HepG2 (cell line): Measurements from ENCODE around the gene IQCK. TPM values are rescaled to one million over a fixed set of nuclear protein-coding genes. Genes with fewer than 3 reads are reported as not detected.

Experiments used
- ATF4 ChIP-seq, 2 experiments: fragments of 450-650 bp in 1 of 2; sonication (generic) in 1 of 2; formaldehyde crosslinking; IDR thresholded peaks; 2 replicates each; pipeline versions ENCODE4 v1.5.0 to v1.8.0; 2020 to 2022; ENCODE audit warnings: mild to moderate bottlenecking in 1 of 2, missing genetic modification reagents in 1 of 2
- FOSL2 ChIP-seq: sonication (generic); formaldehyde crosslinking; IDR thresholded peaks from 2 replicates; pipeline ENCODE4 v1.4.0; 2020; ENCODE audit warnings: missing genetic modification reagents
- FOXP4 ChIP-seq: sonication (generic); formaldehyde crosslinking; IDR thresholded peaks from 2 replicates; pipeline ENCODE4 v1.4.0; 2020; ENCODE audit warnings: missing genetic modification reagents
- JUNB ChIP-seq: sonication (generic); formaldehyde crosslinking; IDR thresholded peaks from 2 replicates; pipeline ENCODE4 v1.8.0; 2022; ENCODE audit warnings: missing genetic modification reagents, mild to moderate bottlenecking, borderline replicate concordance
- ZFP41 ChIP-seq: sonication (generic); formaldehyde crosslinking; IDR thresholded peaks from 2 replicates; pipeline ENCODE4 v1.4.0; 2020; ENCODE audit warnings: mild to moderate bottlenecking, missing genetic modification reagents, borderline replicate concordance
- ZNF367 ChIP-seq: sonication (generic); formaldehyde crosslinking; IDR thresholded peaks from 2 replicates; pipeline ENCODE4 v1.4.0; 2020; ENCODE audit warnings: missing genetic modification reagents, borderline replicate concordance
- polyA plus RNA-seq, 8 experiments: library from polyadenylated mRNA; depleted of rRNA in 3 of 8; stranded (reverse) in 7 of 8; unstranded in 1 of 8; fragments of >200 nt; fragmentation: Illumina TruSeq in 4 of 8; extraction: Trizol in 4 of 8; gene quantifications; 2 replicates each; pipeline versions ENCODE4 v1.2.1 to v1.2.3, GENCODE V29; 2011 to 2016; ENCODE audit warnings: low read depth in 4 of 8, missing spikeins in 1 of 8, mixed read lengths in 1 of 8; ENCODE audit not compliant: insufficient read depth in 1 of 8
- total RNA-seq, 5 experiments: library from RNA; depleted of rRNA; stranded (reverse); fragments of >200 nt; fragmentation: Illumina TruSeq; extraction: Trizol; gene quantifications; 2 replicates each; pipeline ENCODE4 v1.2.3, GENCODE V29; 2016; ENCODE audit warnings: low read depth in 1 of 5
- TF ChIP-seq, protein P1 (sequence below): sonication (generic); formaldehyde crosslinking; IDR thresholded peaks from 2 replicates; pipeline ENCODE4 v1.4.0; 2020; ENCODE audit warnings: missing genetic modification reagents

Gene IQCK
- total and polyA plus RNA-seq, 2 of the 13 experiments (the other 11 are each of a cell fraction or from before 2014, with no cell fraction given), result 5.1 to 7.3 TPM

DNA sequence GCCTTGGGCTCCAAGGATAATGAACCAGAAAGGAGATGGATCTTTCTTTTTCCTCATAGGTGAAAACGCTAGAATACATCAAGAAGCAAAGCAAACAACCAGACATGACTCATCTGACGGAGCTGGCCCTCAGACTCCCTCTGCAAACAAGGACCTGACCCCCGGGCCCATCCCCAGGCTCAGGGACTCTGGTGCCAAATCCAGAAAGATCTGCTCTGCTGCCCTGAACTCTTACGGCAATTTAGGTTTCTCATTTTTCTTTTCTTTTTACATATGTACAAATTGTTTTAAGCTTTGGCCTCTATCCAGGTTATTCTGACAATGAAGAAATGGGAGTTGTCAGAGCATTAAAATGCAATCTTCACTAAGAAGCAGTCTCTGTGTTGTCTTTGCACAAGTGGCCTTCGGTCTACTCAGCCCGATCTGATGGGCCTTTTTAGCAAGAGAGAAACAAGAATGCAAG lies 17.7 kb upstream of the IQCK start (continued):
- TF ChIP-seq, protein P1, sequence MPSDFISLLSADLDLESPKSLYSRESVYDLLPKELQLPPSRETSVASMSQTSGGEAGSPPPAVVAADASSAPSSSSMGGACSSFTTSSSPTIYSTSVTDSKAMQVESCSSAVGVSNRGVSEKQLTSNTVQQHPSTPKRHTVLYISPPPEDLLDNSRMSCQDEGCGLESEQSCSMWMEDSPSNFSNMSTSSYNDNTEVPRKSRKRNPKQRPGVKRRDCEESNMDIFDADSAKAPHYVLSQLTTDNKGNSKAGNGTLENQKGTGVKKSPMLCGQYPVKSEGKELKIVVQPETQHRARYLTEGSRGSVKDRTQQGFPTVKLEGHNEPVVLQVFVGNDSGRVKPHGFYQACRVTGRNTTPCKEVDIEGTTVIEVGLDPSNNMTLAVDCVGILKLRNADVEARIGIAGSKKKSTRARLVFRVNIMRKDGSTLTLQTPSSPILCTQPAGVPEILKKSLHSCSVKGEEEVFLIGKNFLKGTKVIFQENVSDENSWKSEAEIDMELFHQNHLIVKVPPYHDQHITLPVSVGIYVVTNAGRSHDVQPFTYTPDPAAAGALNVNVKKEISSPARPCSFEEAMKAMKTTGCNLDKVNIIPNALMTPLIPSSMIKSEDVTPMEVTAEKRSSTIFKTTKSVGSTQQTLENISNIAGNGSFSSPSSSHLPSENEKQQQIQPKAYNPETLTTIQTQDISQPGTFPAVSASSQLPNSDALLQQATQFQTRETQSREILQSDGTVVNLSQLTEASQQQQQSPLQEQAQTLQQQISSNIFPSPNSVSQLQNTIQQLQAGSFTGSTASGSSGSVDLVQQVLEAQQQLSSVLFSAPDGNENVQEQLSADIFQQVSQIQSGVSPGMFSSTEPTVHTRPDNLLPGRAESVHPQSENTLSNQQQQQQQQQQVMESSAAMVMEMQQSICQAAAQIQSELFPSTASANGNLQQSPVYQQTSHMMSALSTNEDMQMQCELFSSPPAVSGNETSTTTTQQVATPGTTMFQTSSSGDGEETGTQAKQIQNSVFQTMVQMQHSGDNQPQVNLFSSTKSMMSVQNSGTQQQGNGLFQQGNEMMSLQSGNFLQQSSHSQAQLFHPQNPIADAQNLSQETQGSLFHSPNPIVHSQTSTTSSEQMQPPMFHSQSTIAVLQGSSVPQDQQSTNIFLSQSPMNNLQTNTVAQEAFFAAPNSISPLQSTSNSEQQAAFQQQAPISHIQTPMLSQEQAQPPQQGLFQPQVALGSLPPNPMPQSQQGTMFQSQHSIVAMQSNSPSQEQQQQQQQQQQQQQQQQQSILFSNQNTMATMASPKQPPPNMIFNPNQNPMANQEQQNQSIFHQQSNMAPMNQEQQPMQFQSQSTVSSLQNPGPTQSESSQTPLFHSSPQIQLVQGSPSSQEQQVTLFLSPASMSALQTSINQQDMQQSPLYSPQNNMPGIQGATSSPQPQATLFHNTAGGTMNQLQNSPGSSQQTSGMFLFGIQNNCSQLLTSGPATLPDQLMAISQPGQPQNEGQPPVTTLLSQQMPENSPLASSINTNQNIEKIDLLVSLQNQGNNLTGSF (CRISPR knock-in tag), result no peak
- TF ChIP-seq ATF4 (CRISPR knock-in tag; IDR thresholded peaks at IDR 0.05) (no peak), FOXP4 (CRISPR knock-in tag) (0 out of 2 replicates have a peak, but pooled peaks have one; percentile 18), JUNB (peak; percentile 87; the same call in 1 of the 2 replicates), ZFP41 (CRISPR knock-in tag) (no peak), ZNF367 (CRISPR knock-in tag) (no peak), FOSL2 (peak; percentile 98)
